DMS53 treated with DMSO at 0.1 percent for 48 hours (cell line): Measurements from ENCODE around the gene RPS21.
A peak's percentile ranks its signal among the peaks of the same experiment; 100 is the strongest.
"Not testable (repeated sequence)": the region's sequence is repeated elsewhere in the genome, so short reads cannot be mapped to it uniquely, and the experiment has no call there.

Source experiments
- DNase-seq: peaks from one replicate; lab custom pipeline; 2025; ENCODE audit not compliant: unreplicated experiment; lab: John Stamatoyannopoulos, UW

Gene RPS21

GRCh38 chr20:62423326-62423706, 36.4 kb downstream of the RPS21 start:
- DNase-seq: no peak

DNA sequence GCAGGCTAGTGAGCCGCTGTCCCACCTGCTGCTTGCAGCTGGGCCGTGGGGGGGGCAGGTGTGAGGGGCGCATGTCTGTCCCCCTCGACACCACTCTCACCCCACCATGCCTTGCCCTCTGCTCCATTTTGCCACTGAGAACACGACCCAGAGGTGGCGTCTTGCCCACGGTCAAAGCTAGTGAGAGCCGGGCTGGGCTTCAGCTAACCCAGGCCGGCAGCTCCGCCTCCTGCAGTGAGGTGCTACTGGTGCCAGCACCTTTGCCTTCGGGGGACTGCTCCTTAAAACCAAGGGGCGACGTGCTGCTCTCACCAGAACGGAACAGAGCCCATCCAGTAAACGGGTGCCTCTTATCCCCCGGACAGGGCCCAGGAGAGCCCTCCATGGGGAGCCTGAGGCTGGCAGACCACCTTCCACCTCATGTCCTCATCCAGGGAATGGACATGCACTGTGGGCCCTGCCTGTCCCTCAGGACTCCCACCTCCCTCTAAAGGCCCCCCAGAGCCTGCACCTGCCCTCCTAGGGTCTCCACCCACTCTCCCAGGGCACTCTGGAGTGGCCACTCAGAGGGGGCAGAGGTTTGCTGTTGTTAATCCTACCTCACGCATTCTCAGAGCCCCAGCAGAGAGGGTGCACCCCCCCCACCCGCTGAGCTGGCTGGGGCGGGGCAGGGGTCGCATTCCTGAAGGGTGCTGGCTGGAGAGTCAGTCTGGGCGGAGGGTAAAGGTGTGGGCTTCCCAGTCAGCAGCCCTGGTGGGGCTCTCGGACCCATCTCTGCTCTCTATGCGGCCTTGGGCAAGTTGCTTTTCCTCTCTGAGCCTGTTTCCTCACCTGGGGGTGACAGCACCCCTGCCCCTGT, 37.6 kb downstream of the RPS21 start:
- no peak for DNase-seq

DNA sequence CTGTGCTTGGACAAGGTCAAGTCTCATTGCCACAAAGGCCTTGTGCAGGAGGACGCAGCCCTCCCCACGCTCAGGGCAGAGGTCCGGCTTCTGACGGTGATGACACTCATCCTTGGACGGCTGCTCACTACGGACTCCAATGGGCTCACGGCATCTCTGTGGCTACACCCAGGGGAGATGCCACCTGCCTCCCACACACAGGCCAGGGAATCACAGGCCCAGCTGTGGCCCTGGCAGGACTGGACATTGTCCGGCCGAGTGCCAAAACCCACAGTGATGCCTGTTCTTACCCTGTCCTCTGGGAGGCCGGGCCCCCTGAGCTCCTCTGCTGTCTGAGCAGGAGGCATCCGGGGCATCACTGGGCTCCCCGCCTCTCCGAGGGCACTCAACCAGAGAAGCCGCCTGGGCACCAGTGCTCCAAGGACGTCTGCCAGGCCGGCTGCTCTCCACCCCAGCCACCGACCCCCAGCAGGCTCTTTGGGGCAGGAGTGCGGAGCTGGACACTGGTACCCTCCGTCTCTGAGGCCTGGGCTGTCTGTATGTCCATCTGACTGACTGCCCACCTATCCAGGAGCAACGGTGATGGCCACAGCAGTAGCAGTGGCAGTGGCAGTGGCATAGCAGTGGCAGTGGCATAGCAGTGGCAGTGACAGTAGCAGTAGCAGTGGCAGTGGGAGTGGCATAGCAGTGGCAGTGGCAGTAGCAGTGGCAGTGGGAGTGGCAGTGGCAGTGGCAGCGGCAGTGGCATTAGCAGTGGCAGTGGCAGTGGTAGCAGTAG, 38.6 kb downstream of the RPS21 start:
- DNase-seq: no peak

DNA sequence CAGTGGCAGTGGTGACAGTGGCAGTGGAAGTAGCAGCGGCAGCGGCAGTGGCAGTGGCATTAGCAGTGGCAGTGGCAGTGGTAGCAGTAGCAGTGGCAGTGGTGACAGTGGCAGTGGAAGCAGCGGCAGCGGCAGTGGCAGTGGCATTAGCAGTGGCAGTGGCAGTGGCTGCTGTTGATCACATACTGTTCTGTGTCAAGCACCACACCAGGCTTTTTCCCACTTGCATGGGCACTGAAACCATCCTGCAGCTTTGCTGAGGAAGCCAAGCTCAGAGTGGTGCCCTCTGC, 39.1 kb downstream of the RPS21 start:
- not testable (repeated sequence) for DNase-seq

DNA sequence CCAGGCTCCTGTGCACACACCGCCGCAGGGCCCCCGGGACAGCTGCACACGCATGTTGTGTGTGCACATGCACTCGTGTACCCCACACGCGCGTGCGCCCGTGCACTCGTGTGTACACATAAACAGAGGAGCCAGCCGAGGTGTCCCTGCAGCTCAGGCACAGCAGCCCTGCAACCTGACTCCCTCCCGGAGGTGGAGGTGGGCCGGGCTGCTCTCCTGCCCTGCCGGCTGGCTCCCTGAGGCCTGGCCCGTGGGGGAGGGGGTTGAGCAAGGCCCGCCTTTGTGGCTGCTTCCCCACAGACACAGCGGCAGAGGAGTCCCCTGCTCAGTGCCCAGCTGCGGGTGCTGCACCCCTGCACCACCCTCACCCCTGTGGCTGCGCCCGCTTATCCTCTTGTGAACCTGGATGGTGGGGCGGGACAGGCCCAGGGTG, 39.8 kb downstream of the RPS21 start:
- DNase-seq: no peak

DNA sequence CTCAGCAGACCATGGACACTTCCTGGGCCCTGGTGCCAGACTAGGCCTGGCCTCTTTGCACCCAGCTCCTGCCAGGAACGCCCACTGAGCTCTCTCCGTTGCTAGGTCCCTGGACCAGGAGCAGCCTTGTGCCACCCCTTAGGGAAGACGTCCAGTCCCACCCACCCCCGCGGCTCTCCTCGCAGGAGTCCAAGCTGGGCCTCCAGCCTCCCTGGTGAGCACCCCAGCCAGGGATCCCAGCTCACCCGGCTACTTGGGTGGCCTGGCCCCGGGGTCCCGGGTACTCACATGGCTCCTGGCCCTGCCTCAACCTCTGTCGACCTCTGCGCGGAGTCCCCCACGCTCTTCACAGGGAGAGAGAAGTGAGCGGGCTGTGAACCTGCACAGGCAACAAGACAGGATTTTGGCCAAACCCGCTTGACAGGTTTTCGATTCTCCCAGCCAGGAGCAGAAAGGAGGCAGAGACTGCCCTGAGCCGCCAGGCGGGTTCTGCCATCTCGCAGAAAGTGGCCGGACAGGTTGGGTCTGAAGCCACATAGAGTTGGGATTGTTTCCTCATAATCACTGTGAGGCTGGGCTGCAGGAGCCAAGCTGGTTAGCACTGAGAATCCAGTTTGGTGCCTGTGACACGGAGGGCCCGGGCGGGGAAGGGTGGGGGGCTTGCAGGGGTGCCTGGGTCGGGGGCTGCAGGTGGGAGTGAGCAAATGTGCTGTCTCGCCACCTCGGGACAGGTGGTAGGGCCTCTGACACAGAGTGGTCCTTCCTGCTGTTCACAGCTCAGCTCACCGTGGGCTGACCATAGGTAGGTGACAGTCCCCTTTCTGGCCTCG, 40.5 kb downstream of the RPS21 start, which contains the start of gene RBBP8NL:
Gene RBBP8NL (minus strand): TSS at position 368 of the 830 bp plus-strand sequence. CDS start 7,892 bp downstream, outside the sequence.
- peak; percentile 96 for DNase-seq

GRCh38 chr20:62428002-62428372, 41.1 kb downstream of the RPS21 start:
- no peak for DNase-seq

GRCh38 chr20:62428396-62429295, 41.7 kb downstream of the RPS21 start:
- DNase-seq: no peak

DNA sequence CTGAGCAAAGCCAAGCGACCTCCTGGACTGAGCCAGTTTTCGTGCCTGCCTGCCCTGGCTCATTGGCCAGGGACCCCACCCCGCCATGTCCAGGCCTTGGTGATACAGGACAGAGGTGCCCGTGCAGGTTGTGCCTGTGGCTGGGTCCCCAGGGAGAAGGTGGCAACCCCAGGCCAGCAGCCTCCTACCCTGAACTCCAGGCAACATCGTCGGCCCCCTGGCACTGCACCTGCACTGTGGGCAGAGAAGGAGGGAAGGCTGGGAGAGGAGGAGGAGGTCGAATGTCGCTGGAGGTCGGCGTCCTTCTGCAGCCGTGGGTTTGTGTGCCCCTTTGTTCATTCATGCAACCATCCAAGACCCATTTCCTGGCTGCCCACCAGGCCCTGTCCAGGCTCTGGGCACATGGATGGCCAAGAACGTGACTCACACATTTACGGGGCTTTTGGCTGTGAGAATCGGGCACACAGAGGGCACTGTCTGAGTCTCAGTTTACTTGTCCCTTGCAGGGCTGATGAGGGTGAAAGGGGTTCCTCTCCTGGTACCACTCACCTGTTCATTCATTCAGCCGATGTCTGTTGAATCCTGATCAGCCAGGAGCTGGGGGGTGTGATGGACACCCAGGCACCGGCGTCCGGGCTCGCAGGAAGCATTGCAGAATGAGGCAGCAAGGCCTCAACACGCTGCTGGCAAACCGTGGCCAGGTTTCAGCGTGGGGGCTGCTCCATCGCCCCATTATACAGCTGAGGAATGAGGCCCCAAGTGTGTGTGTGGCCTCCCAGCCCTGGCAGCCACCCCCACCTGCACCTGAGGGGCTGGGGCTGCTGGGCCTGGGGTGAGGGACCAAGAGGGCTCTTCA, 42.8 kb downstream of the RPS21 start:
- DNase-seq: no peak

GRCh38 chr20:62430311-62430853, 43.5 kb downstream of the RPS21 start:
- no peak for DNase-seq

- DNase-seq: no peak
These were observed 44.1 kb downstream of the RPS21 start for GRCh38 chr20:62430866-62431447.

DNA sequence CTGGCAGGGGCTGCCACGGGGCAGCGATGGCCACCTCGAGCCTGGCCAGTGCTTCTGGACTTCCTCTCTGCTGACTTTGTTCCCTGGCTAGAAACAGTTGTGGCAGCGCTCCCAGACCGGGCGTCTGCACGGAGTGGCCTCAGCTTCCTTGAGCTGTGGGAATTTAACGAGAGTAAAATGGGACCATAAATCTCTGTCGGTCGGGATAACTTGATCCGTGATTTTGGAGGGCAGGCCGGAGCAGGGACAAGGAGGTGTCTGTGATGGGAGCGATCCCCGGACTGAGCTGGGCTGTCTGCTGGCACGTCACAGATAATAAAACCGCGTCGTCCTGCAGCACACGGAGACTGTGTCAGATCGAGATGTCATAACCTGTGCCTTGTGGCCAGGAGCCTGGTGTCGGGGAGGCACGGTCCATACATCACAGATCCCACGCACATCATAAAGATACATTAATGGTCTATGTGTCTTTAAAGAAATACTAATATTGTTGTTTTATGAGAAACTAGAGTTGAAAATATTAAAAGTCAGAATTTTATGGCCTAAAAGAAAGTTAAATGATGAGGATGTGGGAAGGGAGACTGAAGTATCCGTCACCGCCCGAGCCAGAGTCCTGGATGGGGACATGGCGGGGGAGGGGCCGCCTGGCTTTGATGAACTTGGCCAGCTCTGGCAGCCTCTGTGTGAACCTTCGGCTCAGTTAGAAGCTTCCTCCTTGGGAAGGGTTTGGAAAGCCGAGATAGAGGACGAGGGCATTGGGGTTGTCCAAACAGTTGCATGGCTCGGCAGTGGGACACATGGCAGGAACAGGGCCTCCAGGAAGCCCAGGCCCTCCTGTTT, 47.0 kb downstream of the RPS21 start:
- DNase-seq: no peak

GRCh38 chr20:62436692-62437091, 49.8 kb downstream of the RPS21 start:
- DNase-seq: no peak

DNA sequence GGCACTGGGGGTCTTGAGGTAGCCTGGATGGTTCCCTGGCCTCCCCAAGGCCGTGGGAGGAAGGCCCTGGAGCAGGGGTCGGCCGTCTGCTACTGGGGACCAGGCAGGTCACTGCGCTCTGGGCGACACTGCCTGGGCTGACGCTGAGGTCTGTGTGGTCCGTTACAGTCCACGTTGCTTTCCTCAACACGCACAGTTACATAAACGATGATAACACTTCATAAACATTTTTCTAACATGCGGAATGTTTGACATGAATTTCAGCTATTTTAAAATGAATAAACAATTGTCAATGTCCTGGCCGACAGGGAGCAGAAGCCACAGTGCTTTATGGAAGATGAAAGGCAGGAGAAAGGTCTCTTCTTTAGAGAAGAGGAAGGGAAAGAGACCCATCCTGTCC, 50.6 kb downstream of the RPS21 start:
- no peak for DNase-seq

- DNase-seq: no peak
These were observed 51.0 kb downstream of the RPS21 start for GRCh38 chr20:62437927-62438326.
